ENCODE results near the gene RPS28.

The RPS28 gene

DNA sequence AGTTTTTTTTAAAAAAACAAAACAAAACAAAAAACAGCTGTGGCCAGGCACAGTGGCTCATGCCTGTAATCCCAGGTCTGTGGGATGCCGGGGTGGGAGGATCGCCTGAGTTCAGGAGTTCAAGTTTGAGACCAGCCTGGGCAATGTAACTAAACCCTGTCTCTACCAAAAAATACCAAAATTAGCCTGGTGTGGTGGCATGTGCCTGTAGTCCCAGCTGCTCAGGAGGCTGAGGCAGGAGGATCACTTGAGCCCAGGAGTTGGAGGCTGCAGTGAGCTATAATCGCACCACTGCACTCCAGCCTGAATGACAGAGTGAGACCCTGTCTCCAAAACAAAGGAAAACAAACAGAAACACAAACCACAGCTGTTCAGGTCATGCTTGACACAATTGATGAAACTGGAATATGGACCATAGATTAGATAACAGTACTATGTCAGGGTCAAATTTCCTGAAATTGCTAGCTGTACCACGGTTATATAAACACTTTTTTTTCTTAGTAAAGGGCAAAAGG is 35.8 kb downstream of the RPS28 start:
- Histone ChIP-seq H3K9me2 (ENCODE audit: low read depth, low read length) (no peaks in the 10 kb centered on the region), H3K79me2 (ENCODE audit: insufficient read depth, low read length) (no peaks in the 10 kb centered on the region), H3K27me3 (ENCODE audit: insufficient read depth, low read length) (peaks cover 10% of the 10 kb centered on the region; the same call in 1 of the 2 replicates), H3K36me3 (ENCODE audit: insufficient read depth, low read length) (no peaks in the 10 kb centered on the region; the same call in 1 of the 2 replicates), H3K4me2 (ENCODE audit: low read length) (no peak overlapping the region), H3K4me3 (ENCODE audit: low read depth, low read length, poor library complexity, severe bottlenecking) (no peak overlapping the region), H4K20me1 (ENCODE audit: insufficient read depth, low read length) (no peaks in the 10 kb centered on the region), H2AFZ (ENCODE audit: low read length) (no peak overlapping the region), H3F3A (ENCODE audit: insufficient read depth, low read length) (no peaks in the 10 kb centered on the region), H3K4me1 (ENCODE audit: insufficient read depth, low read length, severe bottlenecking) (no peaks in the 10 kb centered on the region), H3K27ac (ENCODE audit: low read depth, low read length, poor library complexity, severe bottlenecking) (no peak overlapping the region), H3K9ac (ENCODE audit: low read length) (no peak overlapping the region), H3K9me3 (ENCODE audit: low read length) (peaks cover 7% of the 10 kb centered on the region; the same call in 1 of the 2 replicates)
- TF ChIP-seq EZH2 (IDR thresholded peaks at IDR 0.05; ENCODE audit: borderline replicate concordance, low read length): no peak
- TF ChIP-seq, protein P1, sequence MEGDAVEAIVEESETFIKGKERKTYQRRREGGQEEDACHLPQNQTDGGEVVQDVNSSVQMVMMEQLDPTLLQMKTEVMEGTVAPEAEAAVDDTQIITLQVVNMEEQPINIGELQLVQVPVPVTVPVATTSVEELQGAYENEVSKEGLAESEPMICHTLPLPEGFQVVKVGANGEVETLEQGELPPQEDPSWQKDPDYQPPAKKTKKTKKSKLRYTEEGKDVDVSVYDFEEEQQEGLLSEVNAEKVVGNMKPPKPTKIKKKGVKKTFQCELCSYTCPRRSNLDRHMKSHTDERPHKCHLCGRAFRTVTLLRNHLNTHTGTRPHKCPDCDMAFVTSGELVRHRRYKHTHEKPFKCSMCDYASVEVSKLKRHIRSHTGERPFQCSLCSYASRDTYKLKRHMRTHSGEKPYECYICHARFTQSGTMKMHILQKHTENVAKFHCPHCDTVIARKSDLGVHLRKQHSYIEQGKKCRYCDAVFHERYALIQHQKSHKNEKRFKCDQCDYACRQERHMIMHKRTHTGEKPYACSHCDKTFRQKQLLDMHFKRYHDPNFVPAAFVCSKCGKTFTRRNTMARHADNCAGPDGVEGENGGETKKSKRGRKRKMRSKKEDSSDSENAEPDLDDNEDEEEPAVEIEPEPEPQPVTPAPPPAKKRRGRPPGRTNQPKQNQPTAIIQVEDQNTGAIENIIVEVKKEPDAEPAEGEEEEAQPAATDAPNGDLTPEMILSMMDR (IDR thresholded peaks at IDR 0.05; ENCODE audit: low read length): no peak

DNA sequence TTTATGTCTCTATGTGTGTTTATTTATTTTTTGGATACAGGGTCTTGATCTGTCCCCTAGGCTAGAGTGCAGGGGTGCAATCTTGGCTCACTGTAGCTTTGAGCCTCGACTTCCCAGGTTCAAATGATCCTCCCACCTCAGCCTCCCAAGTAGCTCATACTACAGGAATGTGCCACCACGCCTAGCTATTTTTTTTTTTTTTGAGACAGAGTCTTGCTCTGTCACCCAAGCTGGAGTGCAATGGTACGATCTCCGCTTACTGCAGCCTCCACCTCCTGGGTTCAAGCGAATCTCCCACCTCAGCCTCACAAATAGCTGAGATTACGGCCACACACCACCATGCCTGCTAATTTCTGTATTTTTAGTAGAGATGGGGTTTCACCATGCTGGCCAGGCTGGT is 37.7 kb downstream of the RPS28 start:
- Histone ChIP-seq H3K36me3 (ENCODE audit: insufficient read depth, low read length) (no peaks in the 10 kb centered on the region; the same call in 1 of the 2 replicates), H3K4me2 (ENCODE audit: low read length) (no peak overlapping the region), H2AFZ (ENCODE audit: low read length) (no peak overlapping the region), H3K9ac (ENCODE audit: low read length) (no peak overlapping the region), H3K9me3 (ENCODE audit: low read length) (peaks cover 7% of the 10 kb centered on the region; the same call in 1 of the 2 replicates), H3K4me3 (ENCODE audit: low read depth, low read length, poor library complexity, severe bottlenecking) (no peak overlapping the region), H3K79me2 (ENCODE audit: insufficient read depth, low read length) (no peaks in the 10 kb centered on the region), H4K20me1 (ENCODE audit: insufficient read depth, low read length) (no peaks in the 10 kb centered on the region), H3K27ac (ENCODE audit: low read depth, low read length, poor library complexity, severe bottlenecking) (no peak overlapping the region), H3F3A (ENCODE audit: insufficient read depth, low read length) (no peaks in the 10 kb centered on the region), H3K9me2 (ENCODE audit: low read depth, low read length) (no peaks in the 10 kb centered on the region), H3K4me1 (ENCODE audit: insufficient read depth, low read length, severe bottlenecking) (no peaks in the 10 kb centered on the region), H3K27me3 (ENCODE audit: insufficient read depth, low read length) (peaks cover 10% of the 10 kb centered on the region; the same call in 1 of the 2 replicates)
- no peak for TF ChIP-seq EZH2 (IDR thresholded peaks at IDR 0.05; ENCODE audit: borderline replicate concordance, low read length)
- TF ChIP-seq, protein P1 (IDR thresholded peaks at IDR 0.05; ENCODE audit: low read length): no peak

GRCh38 chr19:8360196-8360595 is 38.9 kb downstream of the RPS28 start:
- no peak for TF ChIP-seq EZH2 (IDR thresholded peaks at IDR 0.05; ENCODE audit: borderline replicate concordance, low read length)
- TF ChIP-seq, protein P1 (IDR thresholded peaks at IDR 0.05; ENCODE audit: low read length): no peak
- H3K9me3 ChIP-seq (ENCODE audit: low read length): peaks cover 7% of the 10 kb centered on the region; the same call in 1 of the 2 replicates

More at GRCh38 chr19:8360196-8360595, 38.9 kb downstream of the RPS28 start:
- H3K27me3 ChIP-seq (ENCODE audit: insufficient read depth, low read length): peaks cover 10% of the 10 kb centered on the region; the same call in 1 of the 2 replicates
- no peaks in the 10 kb centered on the region for H3K4me1 ChIP-seq (ENCODE audit: insufficient read depth, low read length, severe bottlenecking)
- no peak overlapping the region for H2AFZ ChIP-seq (ENCODE audit: low read length)
- H3F3A ChIP-seq (ENCODE audit: insufficient read depth, low read length): no peaks in the 10 kb centered on the region
- no peaks in the 10 kb centered on the region; the same call in 1 of the 2 replicates for H3K36me3 ChIP-seq (ENCODE audit: insufficient read depth, low read length)
- H3K27ac ChIP-seq (ENCODE audit: low read depth, low read length, poor library complexity, severe bottlenecking): no peak overlapping the region
- H3K79me2 ChIP-seq (ENCODE audit: insufficient read depth, low read length): no peaks in the 10 kb centered on the region
- no peak overlapping the region for H3K4me3 ChIP-seq (ENCODE audit: low read depth, low read length, poor library complexity, severe bottlenecking)
- H3K4me2 ChIP-seq (ENCODE audit: low read length): no peak overlapping the region
- H3K9me2 ChIP-seq (ENCODE audit: low read depth, low read length): no peaks in the 10 kb centered on the region
- H4K20me1 ChIP-seq (ENCODE audit: insufficient read depth, low read length): no peaks in the 10 kb centered on the region
- H3K9ac ChIP-seq (ENCODE audit: low read length): no peak overlapping the region

Data from OCI-LY1 (cell line).